Immature natural killer cell (primary cell): ENCODE results near the gene ZNF526. TPM values are rescaled to one million over a fixed set of nuclear protein-coding genes. Genes with fewer than 3 reads are reported as not detected.

Experiments used
- DNase-seq, 3 donors: peaks; one replicate each; pipeline ENCODE4 v3.0.0; 2022; ENCODE audit warnings: mixed read lengths in 1 of 3
- H3K27ac Mint-ChIP-seq, 6 donors: one replicate each; pipeline ENCODE4 v1.8.0; 2020; ENCODE audit warnings: mixed read lengths in 6 of 6, mild to moderate bottlenecking in 5 of 6, inconsistent platforms in 4 of 6, moderate library complexity in 3 of 6
- H3K27me3 Mint-ChIP-seq, 3 donors: one replicate each; pipeline ENCODE4 v1.8.0; 2020 to 2021; ENCODE audit warnings: low read depth in 3 of 3, mild to moderate bottlenecking in 3 of 3, mixed read lengths in 3 of 3, moderate library complexity in 3 of 3, inconsistent platforms in 1 of 3
- H3K36me3 Mint-ChIP-seq, 3 donors: one replicate each; pipeline ENCODE4 v1.8.0; 2020; ENCODE audit warnings: mixed read lengths in 3 of 3, inconsistent platforms in 2 of 3, mild to moderate bottlenecking in 2 of 3
- H3K4me1 Mint-ChIP-seq, 2 donors: one replicate each; pipeline ENCODE4 v1.8.0; 2020; ENCODE audit warnings: inconsistent platforms in 2 of 2, mild to moderate bottlenecking in 2 of 2, mixed read lengths in 2 of 2, moderate library complexity in 1 of 2
- H3K4me3 Mint-ChIP-seq, 5 donors: one replicate each; pipeline ENCODE4 v1.8.0; 2020; ENCODE audit warnings: mild to moderate bottlenecking in 5 of 5, mixed read lengths in 5 of 5, inconsistent platforms in 3 of 5, moderate library complexity in 3 of 5
- H3K9me3 Mint-ChIP-seq, 6 donors: one replicate each; pipeline ENCODE4 v1.8.0; 2020; ENCODE audit warnings: mild to moderate bottlenecking in 6 of 6, mixed read lengths in 6 of 6, inconsistent platforms in 4 of 6, moderate library complexity in 3 of 6
- polyA plus RNA-seq, 3 donors: library from polyadenylated mRNA; unstranded; fragments of 300-500 nt; fragmentation: Illumina TruSeq; gene quantifications; one replicate each; pipeline ENCODE4 v1.2.3, GENCODE V29; 2021

The ZNF526 gene
- polyA plus RNA-seq, 3 donors from 2014 or later: 2.9 to 9.1 (median 5.2) TPM

DNA sequence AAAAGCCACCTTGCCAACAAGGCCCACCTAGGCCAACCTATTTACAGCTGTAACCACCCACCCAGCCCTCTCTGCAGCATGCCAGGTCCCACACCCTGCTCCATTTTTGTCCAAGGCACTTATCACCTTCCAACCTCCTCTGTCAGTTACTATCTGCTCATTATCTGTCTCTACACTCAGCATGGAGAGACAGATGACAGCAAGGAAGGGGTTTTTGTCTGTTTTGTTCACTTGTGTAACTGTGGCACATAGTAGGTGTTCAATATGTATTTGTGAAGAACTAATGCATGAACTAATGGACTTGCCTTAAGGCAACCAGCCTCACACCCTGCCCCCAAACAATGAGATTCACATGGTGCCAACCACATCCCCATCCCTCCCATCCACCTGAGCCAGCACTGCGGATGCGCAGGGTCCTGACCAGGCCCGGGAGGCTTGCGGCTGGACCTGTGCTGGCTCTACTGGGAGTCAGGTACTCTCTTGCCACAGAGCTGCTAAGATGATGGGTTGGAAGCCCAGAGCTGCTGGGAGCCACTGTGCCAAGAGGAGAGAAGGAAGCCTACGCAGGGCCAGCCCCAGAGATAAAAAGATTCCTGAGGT is 19.9 kb upstream of the ZNF526 start:
- Mint-ChIP-seq H3K4me1 (peaks cover 91 to 95% of the 10 kb centered on the region in 2 donors), H3K36me3 (peaks cover 4 to 23% (median 4%) of the 10 kb centered on the region in 3 donors), H3K27me3 (peaks cover 6 to 16% (median 13%) of the 10 kb centered on the region in 3 donors), H3K27ac (peak overlapping the region; percentile 93 to 98 (median 96)), H3K4me3 (peak overlapping the region; percentile 76 to 89 (median 85)), H3K9me3 (no peaks in the 10 kb centered on the region)
- peak; percentile 36 to 49 (median 45) for DNase-seq

DNA sequence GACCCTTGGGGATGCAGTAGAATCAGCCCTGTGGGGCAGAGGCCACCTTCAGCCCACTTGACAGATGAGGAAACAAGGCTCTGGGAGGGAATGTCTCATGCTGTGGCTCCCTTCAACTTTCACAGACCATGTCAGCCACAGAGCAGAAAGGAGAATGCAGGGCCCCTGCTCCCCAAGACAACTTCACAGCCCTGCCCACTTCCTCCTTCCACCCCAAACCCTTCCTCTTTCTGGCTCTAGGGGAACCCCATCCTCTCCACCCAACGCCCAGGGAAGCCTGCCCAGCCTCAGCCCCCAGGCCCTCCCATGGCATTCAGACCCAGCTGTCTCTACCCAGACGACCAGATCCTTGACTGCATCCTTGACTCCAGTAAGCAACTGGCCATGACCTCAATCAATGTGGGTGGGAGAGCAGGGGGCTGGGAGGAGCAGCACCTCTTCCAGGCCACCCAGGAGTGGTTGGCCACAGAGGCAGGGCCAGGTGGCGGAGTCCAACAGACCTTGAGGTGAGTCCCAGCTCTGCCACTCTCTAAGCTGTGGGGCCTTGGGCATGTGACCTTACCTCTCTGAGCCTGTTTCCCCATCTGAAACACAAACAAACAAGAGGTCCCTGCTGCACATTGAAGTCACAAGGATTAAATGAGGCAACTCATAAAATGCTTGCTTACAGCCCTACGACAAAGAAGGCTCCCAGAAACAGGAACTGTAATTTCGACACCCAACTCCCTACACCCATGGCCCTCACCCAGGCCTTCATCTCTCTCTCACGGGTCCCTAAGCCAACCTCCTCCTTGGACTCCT is 18.4 kb upstream of the ZNF526 start:
- H3K4me1 Mint-ChIP-seq: peaks cover 92 to 93% of the 10 kb centered on the region in 2 donors
- no peaks in the 10 kb centered on the region for H3K9me3 Mint-ChIP-seq
- peak overlapping the region; percentile 76 to 89 (median 85) for H3K4me3 Mint-ChIP-seq
- peak overlapping the region; percentile 93 to 98 (median 96) for H3K27ac Mint-ChIP-seq
- H3K36me3 Mint-ChIP-seq: peaks cover 10 to 30% (median 10%) of the 10 kb centered on the region in 3 donors
- H3K27me3 Mint-ChIP-seq: peaks cover 6 to 21% (median 13%) of the 10 kb centered on the region in 3 donors
- DNase-seq: peak; percentile 68 to 75 (median 72)

DNA sequence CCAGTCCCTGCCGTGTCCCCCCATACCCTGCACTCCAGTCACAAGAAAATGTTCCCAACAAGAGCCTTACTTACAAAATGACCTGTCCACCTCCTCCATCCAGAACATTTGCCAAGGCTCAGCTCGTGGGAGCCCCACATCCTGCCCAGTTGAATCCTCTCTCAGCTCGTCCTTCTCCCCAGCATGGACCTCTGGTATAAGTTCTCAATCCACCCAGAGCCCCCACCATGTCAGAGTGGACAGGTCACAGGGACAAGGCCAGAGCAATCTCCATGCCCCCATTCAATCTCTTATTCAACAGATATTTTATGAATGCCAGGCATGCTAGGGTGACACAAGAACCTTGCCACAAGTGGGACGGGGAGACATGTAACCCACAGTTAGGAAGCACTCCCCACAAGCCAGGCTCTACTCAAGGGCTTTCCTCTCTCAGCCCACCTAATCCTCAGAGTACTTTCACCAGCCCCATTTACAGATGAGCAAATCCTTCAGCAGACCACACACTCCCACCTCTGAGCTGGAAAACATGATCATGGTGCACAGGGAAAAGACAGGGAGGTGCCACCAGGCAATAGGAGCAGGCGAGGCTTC is 17.7 kb upstream of the ZNF526 start:
- no peak for DNase-seq
- peak overlapping the region; percentile 76 to 89 (median 85) for H3K4me3 Mint-ChIP-seq
- H3K27me3 Mint-ChIP-seq: peaks cover 6 to 21% (median 13%) of the 10 kb centered on the region in 3 donors
- peaks cover 92 to 93% of the 10 kb centered on the region in 2 donors for H3K4me1 Mint-ChIP-seq
- H3K36me3 Mint-ChIP-seq: peaks cover 10 to 31% (median 10%) of the 10 kb centered on the region in 3 donors
- H3K27ac Mint-ChIP-seq: peak overlapping the region; percentile 93 to 98 (median 96)
- no peaks in the 10 kb centered on the region for H3K9me3 Mint-ChIP-seq

DNA sequence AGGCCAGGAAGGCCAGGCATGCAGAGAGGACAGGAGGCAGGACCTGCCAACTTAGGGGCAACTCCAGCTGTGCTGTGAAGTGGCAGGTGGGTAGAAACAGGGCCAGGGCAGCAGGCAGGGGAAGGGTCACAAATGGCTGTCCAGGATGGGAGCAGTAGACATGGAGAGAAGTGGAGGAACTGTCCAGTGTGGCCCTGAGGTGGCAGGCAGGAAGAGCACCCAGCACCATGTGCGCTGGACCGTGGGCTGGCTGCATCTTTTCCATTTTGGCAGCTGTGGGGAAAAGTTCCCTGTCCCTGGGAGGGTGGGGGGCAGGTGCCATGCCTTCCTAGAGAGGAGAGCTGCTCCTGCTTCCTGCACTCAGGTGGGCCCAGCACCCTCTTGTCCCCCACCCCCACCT is 16.4 kb upstream of the ZNF526 start:
- Mint-ChIP-seq H3K36me3 (peaks cover 10 to 43% (median 22%) of the 10 kb centered on the region in 3 donors), H3K27ac (peak overlapping the region; percentile 82 to 98 (median 92)), H3K9me3 (no peaks in the 10 kb centered on the region), H3K4me1 (peaks cover 93% of the 10 kb centered on the region in 2 donors), H3K27me3 (peaks cover 6 to 24% (median 13%) of the 10 kb centered on the region in 3 donors), H3K4me3 (peak overlapping the region in 1 of 5 donors; percentile 36)
- DNase-seq: no peak

DNA sequence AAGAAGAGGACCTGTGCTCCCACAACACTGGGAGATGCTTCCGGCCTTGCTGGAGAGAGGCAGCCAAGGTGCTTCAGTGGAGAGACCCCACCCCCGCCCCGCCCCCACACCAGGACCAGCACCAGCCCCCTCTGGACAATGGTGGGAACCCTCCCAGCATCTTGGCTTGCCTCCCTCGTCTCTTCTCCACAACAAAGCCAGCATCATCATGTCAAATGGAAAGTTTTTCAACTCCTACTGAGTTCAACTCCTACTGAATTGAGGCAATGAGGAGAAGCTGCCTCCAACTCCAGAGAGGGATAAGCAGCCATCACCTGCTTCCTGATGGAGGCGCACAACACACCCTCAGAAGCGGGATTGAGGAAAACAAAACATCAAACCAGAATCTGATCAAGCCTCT is 15.4 kb upstream of the ZNF526 start:
- H3K4me3 Mint-ChIP-seq: no peak overlapping the region
- H3K4me1 Mint-ChIP-seq: peaks cover 84 to 93% of the 10 kb centered on the region in 2 donors
- H3K27ac Mint-ChIP-seq: peak overlapping the region; percentile 49 to 98 (median 86)
- no peak for DNase-seq
- H3K9me3 Mint-ChIP-seq: no peaks in the 10 kb centered on the region
- peaks cover 15 to 51% (median 22%) of the 10 kb centered on the region in 3 donors for H3K36me3 Mint-ChIP-seq
- H3K27me3 Mint-ChIP-seq: peaks cover 4 to 19% (median 5%) of the 10 kb centered on the region in 3 donors

DNA sequence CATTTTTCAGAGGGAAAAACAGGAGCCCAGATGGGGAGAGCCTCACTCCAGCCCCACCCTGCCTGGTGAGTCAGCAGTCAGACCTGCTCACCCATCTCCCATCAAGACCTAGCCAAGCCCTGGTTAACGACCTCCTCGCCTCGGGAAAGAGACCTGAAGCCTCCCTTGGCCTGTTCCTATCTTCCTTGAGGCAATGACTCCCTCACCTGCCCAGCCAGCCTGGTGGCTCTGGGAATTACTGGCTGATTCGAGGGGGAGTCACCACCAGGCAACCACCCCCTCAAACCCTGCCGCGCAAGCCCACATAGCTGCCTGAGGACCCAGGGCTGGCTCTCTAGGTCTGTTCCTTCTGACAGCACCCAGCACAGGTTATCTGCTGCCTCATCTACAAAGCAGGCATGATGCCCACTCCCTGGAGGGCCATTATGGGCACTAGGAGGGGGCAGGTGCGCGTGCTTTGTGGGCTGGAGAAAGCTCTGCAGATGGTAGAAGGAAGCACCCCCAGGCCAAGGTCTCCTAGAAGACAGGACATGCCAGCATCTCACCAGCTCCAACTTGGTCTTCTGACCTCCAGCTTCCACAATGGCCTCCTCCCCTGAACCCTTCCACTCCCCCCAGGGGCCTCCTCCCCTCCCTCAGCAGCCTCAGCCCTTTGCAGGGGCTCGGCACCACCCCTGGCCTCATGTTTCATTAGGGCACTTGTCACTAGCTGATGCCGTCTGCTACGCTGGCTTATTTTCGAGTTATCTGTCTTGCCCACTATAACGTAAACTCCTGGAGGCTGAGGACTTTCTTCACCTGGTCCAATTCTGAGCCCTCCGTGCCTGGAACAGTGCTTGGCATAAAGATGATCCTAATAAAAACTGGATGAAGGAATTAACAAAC is 13.0 kb upstream of the ZNF526 start:
- peak overlapping the region in 3 of 5 donors; percentile 13 to 37 (median 34) for H3K4me3 Mint-ChIP-seq
- peaks cover 0 to 13% (median 0%) of the 10 kb centered on the region in 3 donors for H3K27me3 Mint-ChIP-seq
- no peaks in the 10 kb centered on the region for H3K9me3 Mint-ChIP-seq
- no peak for DNase-seq
- peaks cover 19 to 57% (median 27%) of the 10 kb centered on the region in 3 donors for H3K36me3 Mint-ChIP-seq
- H3K27ac Mint-ChIP-seq: peak overlapping the region in 5 of 6 donors; percentile 80 to 86 (median 82)
- H3K4me1 Mint-ChIP-seq: peaks cover 67 to 75% of the 10 kb centered on the region in 2 donors

DNA sequence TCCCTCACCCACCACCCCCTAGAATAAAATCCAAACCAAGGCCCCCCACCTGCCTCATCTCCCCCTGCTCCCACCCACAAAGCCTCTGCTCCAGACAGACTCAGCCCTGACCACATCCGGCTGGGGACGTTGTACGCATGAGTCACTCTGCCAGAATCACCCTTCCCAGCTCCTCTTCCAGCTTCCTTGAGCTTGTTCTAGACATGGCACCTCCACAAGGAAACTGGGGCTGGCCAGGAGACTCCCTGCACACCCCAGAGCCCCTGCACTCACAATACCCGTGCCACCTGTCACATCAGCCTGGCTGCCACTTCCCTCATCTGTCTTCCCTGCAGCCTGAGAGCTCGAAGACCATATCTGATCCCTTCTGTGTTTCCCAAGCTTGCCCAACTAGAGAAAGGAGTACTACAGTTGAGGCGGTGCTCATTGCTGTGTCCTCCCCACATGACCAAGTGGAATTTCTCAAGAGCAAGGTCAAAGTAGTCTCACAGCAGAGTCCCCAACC is 12.3 kb upstream of the ZNF526 start:
- H3K27ac Mint-ChIP-seq: peak overlapping the region; percentile 51 to 86 (median 82)
- H3K9me3 Mint-ChIP-seq: no peaks in the 10 kb centered on the region
- peaks cover 0 to 13% (median 0%) of the 10 kb centered on the region in 3 donors for H3K27me3 Mint-ChIP-seq
- peak overlapping the region in 3 of 5 donors; percentile 25 to 37 (median 34) for H3K4me3 Mint-ChIP-seq
- peaks cover 67 to 72% of the 10 kb centered on the region in 2 donors for H3K4me1 Mint-ChIP-seq
- H3K36me3 Mint-ChIP-seq: peaks cover 19 to 58% (median 27%) of the 10 kb centered on the region in 3 donors
- no peak for DNase-seq

DNA sequence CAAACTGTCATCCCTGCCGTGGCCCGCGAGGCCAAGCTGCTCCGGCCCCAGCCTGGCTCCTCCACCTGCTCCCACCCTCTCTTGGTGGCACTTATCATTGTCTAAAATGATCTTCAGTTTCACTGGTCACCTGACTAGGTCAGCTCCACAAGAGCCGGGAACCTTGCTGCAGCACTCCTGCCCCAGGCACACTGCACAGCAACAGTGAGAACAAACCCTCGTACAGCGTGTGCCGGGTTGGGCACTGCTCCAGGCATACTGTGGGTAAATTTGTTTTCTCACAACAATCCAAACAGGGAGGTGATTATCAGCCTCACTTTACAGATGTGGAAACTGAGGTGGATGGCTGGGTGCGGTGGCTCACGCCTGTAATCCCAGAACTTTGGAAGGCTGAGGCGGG is 11.5 kb upstream of the ZNF526 start:
- Mint-ChIP-seq H3K36me3 (peaks cover 24 to 58% (median 27%) of the 10 kb centered on the region in 3 donors), H3K4me3 (no peak overlapping the region), H3K4me1 (peaks cover 67 to 72% of the 10 kb centered on the region in 2 donors), H3K27me3 (peaks cover 0 to 11% (median 0%) of the 10 kb centered on the region in 3 donors), H3K9me3 (no peaks in the 10 kb centered on the region), H3K27ac (peak overlapping the region in 5 of 6 donors; percentile 26 to 86 (median 51))
- DNase-seq: no peak

DNA sequence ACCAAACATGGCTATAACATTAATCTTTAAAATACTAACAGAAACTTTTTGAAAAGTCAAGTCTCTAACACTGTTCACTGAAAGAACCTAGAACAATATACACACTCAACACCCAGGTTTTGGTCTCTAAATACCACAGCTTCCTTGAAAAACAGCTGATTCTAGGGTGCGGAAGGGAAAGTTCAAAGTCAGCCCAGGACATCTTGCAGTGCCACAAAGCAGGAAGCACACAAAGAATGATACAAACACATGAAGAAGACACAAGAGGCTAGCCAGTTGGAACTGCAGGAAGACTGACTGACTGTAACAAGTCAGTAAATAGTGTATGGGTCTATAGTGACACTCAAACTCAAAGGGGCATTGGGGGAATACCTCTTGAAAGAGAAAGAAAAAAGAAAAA is 7.2 kb upstream of the ZNF526 start:
- Mint-ChIP-seq H3K9me3 (no peaks in the 10 kb centered on the region), H3K4me1 (peaks cover 63 to 70% of the 10 kb centered on the region in 2 donors), H3K27me3 (peaks cover 7 to 10% (median 9%) of the 10 kb centered on the region in 3 donors), H3K27ac (peak overlapping the region; percentile 33 to 99 (median 80)), H3K36me3 (peaks cover 21 to 37% (median 25%) of the 10 kb centered on the region in 3 donors), H3K4me3 (peak overlapping the region in 4 of 5 donors; percentile 7 to 54 (median 22))
- DNase-seq: no peak

DNA sequence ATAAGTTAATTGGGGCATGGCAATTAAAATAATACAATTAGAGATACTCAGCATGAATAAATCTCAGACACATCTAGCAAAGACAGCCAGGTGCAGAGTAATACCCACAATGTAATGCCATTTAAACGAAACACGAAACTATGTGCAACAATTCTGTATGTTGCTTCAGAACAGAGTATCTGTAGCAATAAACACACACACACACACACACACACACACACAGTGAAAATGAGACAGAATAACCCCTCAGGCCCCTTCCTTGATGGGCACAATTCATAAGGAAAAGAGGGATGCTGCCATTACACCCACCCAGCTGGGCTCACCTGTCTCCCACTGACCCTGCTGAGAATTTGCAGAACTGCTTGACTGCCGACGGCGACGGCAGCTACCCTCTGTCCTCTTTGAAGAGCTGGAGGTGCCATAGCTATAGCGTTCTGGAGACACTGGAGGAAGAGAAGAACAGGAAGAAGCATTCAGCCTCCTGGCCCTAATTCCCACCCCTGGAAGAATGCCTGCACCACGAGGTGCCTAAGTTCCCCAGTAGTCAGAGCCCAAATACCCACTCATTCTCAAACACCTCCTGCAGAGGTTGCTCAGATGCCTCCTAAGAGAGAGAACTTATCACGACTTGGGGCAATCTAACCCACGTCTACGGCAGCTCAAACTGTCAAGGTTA is 5.2 kb upstream of the ZNF526 start:
- Mint-ChIP-seq H3K9me3 (no peaks in the 10 kb centered on the region), H3K4me1 (peaks cover 66 to 70% of the 10 kb centered on the region in 2 donors), H3K27ac (peak overlapping the region; percentile 38 to 99 (median 89)), H3K27me3 (peaks cover 12 to 19% (median 17%) of the 10 kb centered on the region in 3 donors), H3K36me3 (peaks cover 12 to 19% (median 17%) of the 10 kb centered on the region in 3 donors), H3K4me3 (peak overlapping the region; percentile 87 to 96 (median 95))
- DNase-seq: no peak

DNA sequence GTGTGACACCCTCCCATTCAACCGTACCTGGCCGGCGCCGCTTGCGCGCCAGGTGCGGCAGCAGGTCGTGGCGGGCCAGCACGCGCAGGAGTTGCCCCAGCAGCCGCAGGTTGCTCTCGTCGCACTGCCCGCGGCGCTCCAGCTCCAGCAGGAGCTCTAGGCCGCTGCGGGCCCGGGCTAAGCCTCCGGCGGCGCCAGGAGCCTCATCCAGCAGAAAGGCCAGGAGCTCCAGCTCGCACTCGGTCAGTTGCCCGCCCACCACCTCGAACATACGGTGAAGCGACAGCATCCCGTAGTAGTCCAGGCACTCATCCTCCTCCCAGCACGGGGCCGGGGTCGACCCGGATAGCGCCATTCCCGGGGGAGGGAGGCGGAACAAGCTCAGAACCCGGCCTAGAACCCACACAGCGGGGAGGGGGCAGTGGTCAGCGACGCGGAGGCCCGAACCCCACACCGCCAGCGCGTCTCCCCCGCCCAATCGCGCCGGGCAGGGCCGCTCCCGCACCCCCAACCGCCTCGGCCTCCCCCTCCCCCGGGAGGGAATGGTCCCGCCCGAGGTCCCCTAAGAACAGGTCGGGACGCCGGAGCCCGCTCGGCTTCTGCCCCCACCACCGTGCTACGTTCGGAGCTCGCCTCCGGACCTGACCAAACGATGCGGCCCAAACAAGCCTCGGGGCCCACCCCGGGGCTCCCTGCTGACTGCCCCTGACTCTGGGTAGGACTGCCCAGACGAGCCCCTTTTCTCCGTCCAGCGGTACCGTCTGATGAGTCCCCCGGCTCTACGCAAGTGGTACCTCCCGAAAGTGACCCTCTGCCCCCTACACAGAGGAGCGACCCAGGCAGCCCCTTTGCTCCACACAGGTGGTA is 3.2 kb upstream of the ZNF526 start:
- Mint-ChIP-seq H3K9me3 (no peaks in the 10 kb centered on the region), H3K4me1 (peaks cover 74 to 77% of the 10 kb centered on the region in 2 donors), H3K4me3 (peak overlapping the region; percentile 87 to 96 (median 95)), H3K36me3 (peaks cover 9 to 17% (median 15%) of the 10 kb centered on the region in 3 donors), H3K27me3 (peaks cover 13 to 19% (median 19%) of the 10 kb centered on the region in 3 donors), H3K27ac (peak overlapping the region; percentile 93 to 100 (median 98))
- DNase-seq: peak in 2 of 3 donors; percentile 20 to 34
